KMS-11 (cell line): ENCODE data around the gene DNAJB6.

Experiments used
- H2AFZ ChIP-seq: fragments of 200-600 bp; sonication (generic); 2 replicates; pipeline ENCODE4 v1.6.1; 2016; ENCODE audit warnings: antibody characterized with exemption, mixed run types, low read depth
- H3K27ac ChIP-seq: fragments of 200-600 bp; sonication (generic); 2 replicates; pipeline ENCODE4 v1.6.1; 2016; ENCODE audit warnings: mild to moderate bottlenecking, mixed run types
- H3K27me3 ChIP-seq: fragments of 200-600 bp; sonication (generic); 2 replicates; pipeline ENCODE4 v1.6.1; 2017; ENCODE audit warnings: mild to moderate bottlenecking, low read depth, mixed run types, moderate library complexity; ENCODE audit not compliant: insufficient read depth
- H3K36me3 ChIP-seq: fragments of 200-600 bp; sonication (generic); 2 replicates; pipeline ENCODE4 v1.6.1; 2017; ENCODE audit warnings: mild to moderate bottlenecking, mixed run types; ENCODE audit not compliant: insufficient read depth
- H3K4me1 ChIP-seq: fragments of 200-600 bp; sonication (generic); 2 replicates; pipeline ENCODE4 v1.6.1; 2016; ENCODE audit warnings: mild to moderate bottlenecking, low read depth, mixed run types; ENCODE audit not compliant: poor library complexity, severe bottlenecking
- H3K4me2 ChIP-seq: fragments of 200-600 bp; sonication (generic); 2 replicates; pipeline ENCODE4 v1.7.0; 2016; ENCODE audit warnings: mild to moderate bottlenecking, mixed run types
- H3K4me3 ChIP-seq: fragments of 200-600 bp; sonication (generic); IDR thresholded peaks from 2 replicates; pipeline ENCODE4 v1.6.1; 2017; ENCODE audit warnings: low read depth, low read length, mixed read lengths; ENCODE audit not compliant: insufficient read depth
- H3K79me2 ChIP-seq: fragments of 200-600 bp; sonication (generic); 2 replicates; pipeline ENCODE4 v1.6.1; 2016; ENCODE audit warnings: low read depth, mixed run types; ENCODE audit not compliant: insufficient read depth
- H3K9ac ChIP-seq: fragments of 200-600 bp; sonication (generic); 2 replicates; pipeline ENCODE4 v1.6.1; 2016; ENCODE audit warnings: mild to moderate bottlenecking, mixed run types
- H4K20me1 ChIP-seq: fragments of 200-600 bp; sonication (generic); 2 replicates; pipeline ENCODE4 v1.6.1; 2016; ENCODE audit warnings: mild to moderate bottlenecking, mixed run types; ENCODE audit not compliant: insufficient read depth
- TF ChIP-seq, protein P1 (sequence below): fragments of 200-600 bp; sonication (generic); conservative IDR thresholded peaks from 2 replicates; pipeline ENCODE4 v1.6.1; 2017; ENCODE audit warnings: low read depth, mild to moderate bottlenecking, antibody characterized with exemption, low read length, moderate library complexity, mixed read lengths

Gene DNAJB6

DNA sequence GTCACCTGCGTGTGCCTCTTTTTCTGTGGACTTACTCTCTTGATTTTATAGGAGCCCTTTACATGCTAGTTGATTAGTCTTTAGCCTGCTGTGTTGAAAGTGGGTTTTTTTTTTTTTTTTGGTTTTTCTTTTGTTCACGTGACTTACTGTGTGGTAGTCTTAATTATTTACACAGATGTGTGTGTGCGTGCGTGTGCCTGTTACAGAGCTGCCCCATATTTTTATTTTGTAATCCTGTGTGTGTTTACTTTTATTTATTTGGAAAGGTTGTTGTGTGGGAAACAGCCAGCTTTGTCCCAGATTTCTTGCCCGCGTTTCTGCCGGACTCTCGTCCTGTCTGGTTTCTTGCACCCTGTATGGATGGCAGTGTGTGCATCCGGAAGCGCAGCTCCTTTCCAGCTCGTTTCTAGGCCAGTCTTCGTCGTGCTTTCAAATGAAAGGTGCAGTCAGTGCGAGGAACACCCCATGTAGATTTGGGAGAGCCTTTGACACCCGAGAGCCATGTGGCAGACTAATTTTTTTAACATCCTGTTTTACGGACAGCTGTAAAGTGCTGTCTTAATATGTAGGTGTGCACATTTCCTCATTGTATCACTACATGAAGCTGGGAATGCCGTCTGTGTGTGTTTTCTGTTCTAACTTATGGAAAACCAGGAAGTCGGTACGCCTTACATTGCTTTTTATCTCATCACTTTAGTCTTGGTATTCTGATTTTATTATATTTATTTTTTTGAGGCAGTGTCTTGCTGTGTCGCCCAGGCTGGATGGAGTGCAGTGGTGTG lies 55.6 kb downstream of the DNAJB6 start:
- Histone ChIP-seq H3K4me1 (no peaks in the 10 kb centered on the region), H3K79me2 (peaks cover 18% of the 10 kb centered on the region; the same call in 1 of the 2 replicates), H3K36me3 (no peaks in the 10 kb centered on the region; the same call in 1 of the 2 replicates), H3K27ac (no peak overlapping the region), H3K27me3 (no peaks in the 10 kb centered on the region), H3K4me2 (no peak overlapping the region), H3K4me3 (no peak overlapping the region), H3K9ac (no peak overlapping the region), H2AFZ (no peak overlapping the region), H4K20me1 (no peaks in the 10 kb centered on the region)
- TF ChIP-seq, protein P1, sequence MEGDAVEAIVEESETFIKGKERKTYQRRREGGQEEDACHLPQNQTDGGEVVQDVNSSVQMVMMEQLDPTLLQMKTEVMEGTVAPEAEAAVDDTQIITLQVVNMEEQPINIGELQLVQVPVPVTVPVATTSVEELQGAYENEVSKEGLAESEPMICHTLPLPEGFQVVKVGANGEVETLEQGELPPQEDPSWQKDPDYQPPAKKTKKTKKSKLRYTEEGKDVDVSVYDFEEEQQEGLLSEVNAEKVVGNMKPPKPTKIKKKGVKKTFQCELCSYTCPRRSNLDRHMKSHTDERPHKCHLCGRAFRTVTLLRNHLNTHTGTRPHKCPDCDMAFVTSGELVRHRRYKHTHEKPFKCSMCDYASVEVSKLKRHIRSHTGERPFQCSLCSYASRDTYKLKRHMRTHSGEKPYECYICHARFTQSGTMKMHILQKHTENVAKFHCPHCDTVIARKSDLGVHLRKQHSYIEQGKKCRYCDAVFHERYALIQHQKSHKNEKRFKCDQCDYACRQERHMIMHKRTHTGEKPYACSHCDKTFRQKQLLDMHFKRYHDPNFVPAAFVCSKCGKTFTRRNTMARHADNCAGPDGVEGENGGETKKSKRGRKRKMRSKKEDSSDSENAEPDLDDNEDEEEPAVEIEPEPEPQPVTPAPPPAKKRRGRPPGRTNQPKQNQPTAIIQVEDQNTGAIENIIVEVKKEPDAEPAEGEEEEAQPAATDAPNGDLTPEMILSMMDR = no peak

GRCh38 chr7:157394246-157395191 lies 57.7 kb downstream of the DNAJB6 start:
- Histone ChIP-seq H3K27me3 (no peaks in the 10 kb centered on the region), H3K4me2 (no peak overlapping the region), H3K27ac (no peak overlapping the region), H2AFZ (no peak overlapping the region), H3K79me2 (peaks cover 18% of the 10 kb centered on the region; the same call in 1 of the 2 replicates), H3K4me3 (no peak overlapping the region), H3K4me1 (no peaks in the 10 kb centered on the region), H3K36me3 (no peaks in the 10 kb centered on the region), H3K9ac (no peak overlapping the region), H4K20me1 (no peaks in the 10 kb centered on the region)
- TF ChIP-seq, protein P1 = no peak

DNA sequence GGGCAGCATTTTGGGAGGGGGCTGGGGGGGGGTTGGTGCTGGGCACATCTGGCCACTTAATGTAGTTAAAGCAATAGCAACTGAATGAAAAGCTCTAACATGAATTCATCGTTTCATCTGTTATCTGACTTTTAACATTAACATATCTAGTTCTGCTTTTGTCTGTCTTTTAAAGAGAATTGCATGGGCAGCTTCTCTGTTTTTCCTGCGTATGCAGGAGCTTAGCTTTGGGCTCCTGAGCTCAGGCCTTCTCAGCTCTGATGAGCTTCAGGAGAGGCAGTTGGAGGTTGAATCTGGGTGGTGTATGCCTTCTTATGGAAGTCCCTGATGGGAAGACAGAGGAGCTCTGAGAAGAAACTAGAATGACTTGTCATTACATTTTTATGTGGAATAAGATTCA lies 58.4 kb downstream of the DNAJB6 start:
- Histone ChIP-seq H2AFZ (no peak overlapping the region), H4K20me1 (no peaks in the 10 kb centered on the region; the same call in 1 of the 2 replicates), H3K79me2 (peaks cover 13% of the 10 kb centered on the region; the same call in 1 of the 2 replicates), H3K9ac (no peak overlapping the region), H3K36me3 (no peaks in the 10 kb centered on the region), H3K4me3 (no peak overlapping the region), H3K4me1 (no peaks in the 10 kb centered on the region), H3K27me3 (no peaks in the 10 kb centered on the region), H3K27ac (no peak overlapping the region), H3K4me2 (no peak overlapping the region)
- TF ChIP-seq, protein P1 = no peak

- Histone ChIP-seq H3K4me3 (no peak overlapping the region), H3K27me3 (no peaks in the 10 kb centered on the region), H3K27ac (no peak overlapping the region), H3K4me1 (no peaks in the 10 kb centered on the region), H3K79me2 (peaks cover under 1% of the 10 kb centered on the region; the same call in 1 of the 2 replicates), H2AFZ (no peak overlapping the region), H3K4me2 (no peak overlapping the region), H4K20me1 (no peaks in the 10 kb centered on the region; the same call in 1 of the 2 replicates), H3K9ac (no peak overlapping the region), H3K36me3 (no peaks in the 10 kb centered on the region; the same call in 1 of the 2 replicates)
- TF ChIP-seq, protein P1 = no peak
Measured at GRCh38 chr7:157396316-157397035, 59.7 kb downstream of the DNAJB6 start.
